GM18508 (cell line): Measurements from ENCODE around the gene SHANK1.
"Not testable (repeated sequence)": the region's sequence is repeated elsewhere in the genome, so short reads cannot be mapped to it uniquely, and the experiment has no call there.

Source experiments
- ATAC-seq: cut with Tn5 transposase; IDR thresholded peaks from one replicate; pipeline ENCODE4 v1.9.1; 2021; ENCODE audit warnings: moderate number of reproducible peaks; ENCODE audit not compliant: insufficient read depth, unreplicated experiment

The SHANK1 gene

DNA sequence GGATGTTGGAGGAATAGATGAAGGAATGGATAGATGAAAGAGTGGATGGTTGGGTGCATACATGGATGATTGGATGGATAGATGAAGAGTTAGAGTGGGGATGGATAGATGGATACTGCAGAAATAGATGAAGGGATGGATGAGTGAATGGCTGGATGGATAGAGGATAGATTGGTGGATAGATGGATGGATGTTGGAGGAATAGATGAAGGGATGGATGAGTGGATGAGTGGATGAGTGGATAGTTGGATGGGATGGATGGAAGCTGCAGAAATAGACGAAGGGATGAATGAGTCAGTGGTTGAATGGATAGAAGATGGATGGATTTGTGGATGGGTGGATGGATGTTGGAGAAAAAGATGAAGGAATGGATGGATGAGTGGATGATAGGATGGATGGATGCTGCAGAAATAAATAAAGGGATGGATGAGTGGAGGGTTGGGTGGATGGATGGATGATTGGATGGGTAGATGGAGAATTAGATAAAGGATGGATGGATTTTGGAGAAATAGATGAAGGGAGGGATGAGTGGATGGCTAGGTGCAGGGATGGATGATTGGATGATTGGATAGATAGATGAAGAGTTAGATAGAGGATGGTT lies 75.2 kb downstream of the SHANK1 start:
- no peak for ATAC-seq

DNA sequence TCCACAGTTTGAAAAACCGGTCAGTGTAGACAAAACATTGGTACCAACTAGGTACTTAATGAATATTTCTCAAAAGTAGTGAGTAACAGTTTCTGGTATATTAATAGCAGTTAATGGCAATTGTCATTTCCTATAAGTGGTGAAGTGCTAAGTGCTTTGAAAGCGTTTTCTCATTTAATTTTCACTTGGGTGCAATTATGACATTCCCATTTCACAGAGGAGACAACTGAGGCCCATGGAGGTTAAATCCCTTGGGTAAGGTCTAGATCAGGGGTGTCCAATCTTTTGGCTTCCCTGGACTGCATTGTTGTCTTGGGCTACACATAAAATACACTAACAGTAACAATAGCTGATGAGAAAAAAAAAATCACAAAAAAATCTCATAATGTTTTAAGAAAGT lies 79.2 kb downstream of the SHANK1 start:
- ATAC-seq, result no peak

DNA sequence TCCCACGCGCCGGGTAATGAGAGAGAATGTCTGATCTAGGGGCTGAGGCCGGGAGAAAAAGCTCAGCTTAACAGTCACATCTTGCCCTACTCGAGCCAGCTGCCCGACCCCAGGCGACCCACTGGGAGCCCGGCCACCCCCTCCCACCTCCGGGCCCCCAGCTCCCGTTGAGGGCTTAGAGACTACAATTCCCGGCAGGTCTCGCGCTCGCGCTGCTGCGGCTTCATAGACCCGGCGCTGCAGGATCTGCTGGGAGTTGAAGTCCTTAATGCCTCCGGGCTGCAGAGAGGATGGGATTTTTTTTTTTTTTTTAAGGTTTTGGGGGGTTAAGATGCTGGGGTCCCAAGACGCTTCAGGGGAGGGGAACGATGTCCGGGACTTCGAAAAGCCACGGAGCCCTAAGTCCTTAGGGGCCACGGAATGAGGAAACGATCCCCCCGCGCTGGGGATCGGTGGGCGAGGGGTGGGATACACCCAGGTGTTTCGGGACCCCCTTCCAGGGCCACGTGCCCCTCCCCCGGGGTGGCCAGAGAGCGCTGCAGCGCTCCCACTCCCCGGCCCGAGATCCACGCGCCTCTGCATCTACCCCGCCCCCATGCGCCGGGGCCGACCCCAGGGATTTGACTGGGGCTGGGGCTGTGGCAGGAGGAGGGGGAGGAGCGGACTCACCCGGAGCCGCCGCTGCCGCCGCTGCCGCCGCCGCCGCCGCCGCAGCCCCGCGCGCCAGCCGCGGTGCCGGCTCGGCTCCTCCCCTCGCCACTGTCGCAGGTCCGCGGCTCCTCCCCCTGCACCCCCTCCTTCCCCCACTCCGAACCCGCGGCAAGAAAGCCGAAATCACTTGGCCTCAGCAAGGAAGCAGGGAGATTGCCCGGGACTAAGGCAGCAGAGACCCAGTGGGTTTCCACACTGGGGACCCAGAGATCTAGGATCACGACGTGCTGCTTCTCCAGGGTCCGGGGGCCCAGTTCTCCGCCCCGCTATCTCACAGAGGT lies 80.2 kb downstream of the SHANK1 start, which contains the start of gene SYT3:
Gene SYT3 (minus strand): TSS at position 761 of the 992 bp plus-strand sequence. CDS start 2,470 bp downstream, outside the sequence.
- no peak for ATAC-seq

DNA sequence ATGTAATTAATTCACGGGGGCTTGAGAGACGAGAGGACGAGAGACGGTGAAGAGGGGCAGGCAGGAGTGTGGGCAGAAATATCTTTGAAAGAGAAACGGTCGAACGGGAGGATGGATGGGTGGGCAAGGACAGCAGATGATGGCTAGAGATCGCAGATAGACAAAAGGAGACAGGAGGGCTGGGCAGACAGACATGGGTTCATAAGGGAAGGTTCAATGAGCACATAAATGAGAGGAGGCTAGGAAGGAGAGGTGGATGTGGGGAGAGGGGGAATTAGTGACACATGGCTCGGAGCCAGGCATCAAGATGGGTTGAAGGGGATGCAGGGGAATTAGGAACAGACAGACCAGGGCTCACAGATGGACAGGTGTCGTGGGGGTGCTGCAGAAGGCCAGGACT lies 81.0 kb downstream of the SHANK1 start:
- no peak for ATAC-seq

DNA sequence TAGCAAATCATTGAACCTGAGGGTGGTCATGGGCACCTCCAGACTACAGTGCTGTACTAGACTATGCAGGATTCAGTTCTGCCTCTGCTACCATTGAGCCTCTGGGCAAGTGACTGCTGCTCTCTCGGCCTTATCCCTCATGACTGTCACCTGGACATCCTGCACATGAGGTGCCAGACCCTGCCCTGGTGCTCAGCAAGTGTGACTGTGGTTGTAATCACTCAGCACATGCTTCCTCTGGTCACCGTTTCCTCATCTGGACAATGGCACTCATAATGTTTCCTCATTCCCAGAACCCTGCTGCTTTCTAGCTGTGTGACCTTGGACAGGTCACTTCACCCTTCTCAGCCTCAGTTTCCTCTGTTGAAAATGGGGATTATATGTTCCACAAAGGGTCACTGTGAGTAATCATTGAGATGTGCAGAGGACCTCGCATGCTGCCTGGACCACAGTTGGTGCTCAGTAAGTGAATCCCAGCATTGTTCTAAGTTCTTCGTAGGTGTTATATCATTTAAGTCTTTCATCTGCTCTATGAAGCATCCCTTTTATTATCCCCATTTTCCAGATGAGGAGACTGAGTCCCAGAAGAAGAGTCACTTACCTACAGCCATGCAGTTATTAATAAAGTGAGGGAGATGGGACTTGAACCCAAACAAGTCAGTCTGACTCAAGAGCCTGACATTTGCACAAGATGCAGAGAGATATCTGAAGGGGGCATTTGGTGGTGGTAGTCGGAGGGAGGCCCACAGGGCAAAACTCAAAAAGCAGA lies 83.1 kb downstream of the SHANK1 start:
- no peak for ATAC-seq

DNA sequence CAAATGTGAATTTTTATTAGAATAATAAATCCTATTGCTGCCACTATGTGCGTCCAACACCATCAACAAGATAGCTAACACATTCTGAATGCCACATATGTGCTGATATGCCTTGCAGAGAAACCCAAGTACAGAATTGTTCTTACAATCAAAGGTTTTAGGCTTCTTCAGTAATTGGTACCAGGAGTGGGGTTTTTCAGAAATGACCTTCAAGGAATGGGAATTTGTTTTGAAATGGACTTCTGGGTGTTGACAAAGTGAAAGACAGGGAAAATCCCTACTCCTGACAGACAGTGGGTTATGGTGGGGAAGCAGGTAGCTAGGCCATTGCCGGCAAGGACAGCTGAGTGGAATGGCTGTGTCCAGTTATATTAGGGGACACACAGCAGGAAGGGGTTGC lies 85.6 kb downstream of the SHANK1 start:
- ATAC-seq, result no peak

DNA sequence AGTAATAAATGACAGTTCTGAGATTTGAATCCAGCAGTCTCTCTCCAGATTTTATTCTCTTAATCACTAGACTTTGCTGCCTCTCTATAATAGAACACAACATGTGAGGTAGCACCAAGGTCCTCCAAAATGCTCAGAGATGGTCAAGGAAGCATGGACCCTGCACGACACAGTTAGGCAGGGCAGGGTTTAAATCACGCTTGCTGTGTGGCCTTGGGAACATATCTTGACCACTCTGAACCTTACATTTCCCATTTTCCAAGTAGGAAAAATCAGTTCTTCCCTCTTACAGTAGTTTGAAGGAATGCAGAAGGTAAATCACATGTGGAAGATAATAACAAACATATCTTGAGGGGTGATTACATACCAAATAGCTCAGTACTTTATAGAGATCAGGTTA lies 86.2 kb downstream of the SHANK1 start:
- ATAC-seq, result no peak

DNA sequence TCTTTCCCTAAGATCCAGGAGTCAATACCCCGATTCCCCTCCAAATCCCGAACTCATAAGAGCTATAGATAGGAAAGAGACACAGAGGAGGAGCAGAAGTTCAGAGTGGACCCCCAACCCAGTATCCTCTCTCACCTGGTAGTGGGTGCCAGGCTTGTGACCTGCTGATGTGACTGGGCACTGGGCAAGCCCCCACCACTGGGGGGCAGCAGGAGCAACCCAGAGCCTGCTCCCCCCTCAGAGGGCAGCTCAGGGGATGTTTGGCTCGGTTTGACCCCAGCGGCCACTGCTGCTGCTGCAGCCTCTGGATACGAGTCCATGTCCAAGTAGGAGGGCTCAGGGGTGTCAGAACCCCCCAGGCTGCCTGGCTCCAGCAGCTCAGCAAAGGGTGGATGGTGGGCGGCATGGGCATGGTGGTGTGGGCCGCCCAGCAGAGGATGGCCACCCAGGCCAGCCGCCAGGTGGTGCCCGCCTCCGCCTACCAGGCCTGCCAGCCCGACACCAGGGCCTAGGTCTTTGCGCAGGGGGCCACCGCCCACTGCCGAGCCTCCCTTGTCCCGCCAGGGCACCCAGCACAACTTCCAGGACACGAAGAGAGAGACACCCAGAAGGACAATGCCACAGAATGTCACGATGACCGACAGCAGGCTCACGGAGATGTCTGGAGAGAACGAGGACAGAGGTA lies 87.3 kb downstream of the SHANK1 start:
- ATAC-seq, result no peak

DNA sequence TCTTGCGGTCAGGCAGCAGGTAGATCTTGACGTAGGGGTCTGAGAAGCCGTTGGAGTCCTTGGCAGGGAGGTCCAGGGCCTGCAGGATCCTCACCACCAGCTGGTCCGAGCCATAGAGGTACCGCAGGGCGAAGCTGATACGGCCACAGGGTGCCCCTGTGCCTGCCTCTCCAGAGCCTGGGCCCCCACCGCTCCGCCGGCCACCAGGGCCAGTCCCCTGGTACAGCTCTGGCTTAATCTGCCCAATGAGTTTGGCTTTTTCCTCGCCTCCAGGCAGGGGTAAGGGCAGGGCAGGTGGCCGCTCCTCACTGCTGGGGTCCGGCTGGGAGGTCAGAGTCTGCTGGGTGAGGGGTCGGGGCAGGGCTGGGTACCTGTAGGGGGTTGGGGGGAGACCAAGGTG lies 89.8 kb downstream of the SHANK1 start:
- ATAC-seq, result no peak

DNA sequence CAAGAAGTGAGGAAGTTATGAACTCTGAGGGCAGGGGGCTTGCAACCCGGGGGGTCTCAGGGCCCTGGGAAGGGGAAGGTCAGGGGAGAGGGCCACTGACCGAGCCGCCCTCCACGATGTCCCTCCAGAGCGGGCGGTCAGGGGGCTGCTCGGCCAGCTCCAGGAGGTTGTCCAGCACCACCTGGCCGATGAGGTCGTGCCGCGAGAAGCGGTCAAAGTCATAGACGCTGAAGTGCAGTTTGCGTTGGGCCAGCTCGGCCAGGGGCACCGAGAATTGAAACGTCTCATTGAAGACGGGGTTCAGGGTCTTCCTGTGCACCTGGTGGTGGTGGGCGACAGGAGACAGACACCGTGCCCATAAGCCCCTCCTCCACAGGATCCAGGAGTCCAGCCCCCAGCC lies 90.4 kb downstream of the SHANK1 start:
- ATAC-seq, result no peak

DNA sequence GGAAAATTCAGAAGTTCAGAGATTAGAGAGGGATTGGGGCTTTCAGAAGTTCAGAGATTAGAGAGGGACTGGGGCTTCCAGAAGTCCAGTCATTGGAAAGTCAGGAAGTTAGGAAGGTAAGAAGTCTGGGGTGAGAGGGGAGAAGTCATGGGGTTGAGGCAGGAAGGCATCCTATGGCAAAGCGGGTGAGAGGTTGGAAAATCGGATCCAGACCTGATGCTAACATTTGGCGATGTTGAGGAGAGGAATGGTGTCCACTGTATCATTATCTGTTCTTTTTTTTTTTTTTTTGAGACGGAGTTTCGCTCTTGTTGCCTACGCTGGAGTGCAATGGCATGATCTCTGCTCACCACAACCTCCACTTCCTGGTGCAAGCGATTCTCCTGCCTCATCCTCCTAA lies 91.1 kb downstream of the SHANK1 start:
- no peak for ATAC-seq

DNA sequence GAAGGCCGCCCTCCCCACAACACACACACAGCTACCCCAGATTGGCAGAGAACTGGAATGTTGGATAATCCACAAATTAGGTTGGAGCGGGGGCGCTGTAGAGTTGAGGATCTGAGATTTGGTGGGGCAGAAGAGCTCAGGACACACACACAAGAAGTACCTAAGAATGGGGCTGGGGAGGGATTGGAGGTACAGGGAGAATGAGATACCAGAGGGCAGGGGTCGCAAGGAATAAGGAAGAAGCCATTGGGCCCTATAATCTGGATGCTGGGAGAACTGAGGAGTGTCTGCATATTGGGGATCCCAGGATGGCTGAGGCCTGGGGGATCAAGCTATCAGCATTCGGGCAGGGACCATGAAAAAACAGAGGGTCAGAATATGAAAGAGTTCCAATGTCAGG lies 91.5 kb downstream of the SHANK1 start:
- no peak for ATAC-seq

DNA sequence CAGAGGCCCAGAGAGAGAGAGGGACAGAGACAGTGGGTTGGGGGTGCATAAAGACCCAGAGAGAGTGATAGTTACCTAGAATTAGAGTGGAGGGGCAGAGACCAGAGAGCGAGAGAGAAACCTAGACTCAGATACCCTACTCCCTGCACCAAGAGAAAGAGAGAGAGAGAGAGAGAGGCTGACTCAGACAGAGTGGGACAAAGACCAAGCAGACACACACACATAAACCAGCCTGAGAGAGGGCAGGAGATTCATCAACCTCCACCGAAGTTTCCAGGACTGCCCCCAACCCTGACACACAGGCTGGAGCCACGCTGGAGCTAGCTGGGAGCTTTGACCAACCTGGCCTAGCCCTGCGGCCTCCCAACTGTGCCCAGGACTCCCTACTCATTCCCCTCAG lies 92.8 kb downstream of the SHANK1 start:
- no peak for ATAC-seq

DNA sequence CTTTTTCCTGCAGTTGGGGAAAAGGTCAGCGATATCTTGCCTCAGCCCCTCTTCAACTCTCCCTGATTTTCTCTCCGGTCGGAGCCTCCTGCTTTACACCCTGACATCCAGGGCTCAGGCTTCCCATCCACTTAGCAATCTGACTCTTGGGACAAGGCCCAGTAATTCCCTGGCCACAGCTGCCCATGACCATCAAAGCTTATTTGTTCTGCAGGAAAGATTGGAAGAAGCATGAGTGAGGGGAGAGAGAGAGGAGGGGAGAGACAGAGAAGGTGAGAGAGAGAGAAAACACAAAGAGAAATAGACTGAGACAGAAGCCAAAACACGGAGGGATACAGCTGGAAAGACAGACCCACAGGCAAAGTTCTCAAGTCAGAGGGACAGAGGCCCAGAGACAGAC lies 93.6 kb downstream of the SHANK1 start:
- ATAC-seq, result no peak

DNA sequence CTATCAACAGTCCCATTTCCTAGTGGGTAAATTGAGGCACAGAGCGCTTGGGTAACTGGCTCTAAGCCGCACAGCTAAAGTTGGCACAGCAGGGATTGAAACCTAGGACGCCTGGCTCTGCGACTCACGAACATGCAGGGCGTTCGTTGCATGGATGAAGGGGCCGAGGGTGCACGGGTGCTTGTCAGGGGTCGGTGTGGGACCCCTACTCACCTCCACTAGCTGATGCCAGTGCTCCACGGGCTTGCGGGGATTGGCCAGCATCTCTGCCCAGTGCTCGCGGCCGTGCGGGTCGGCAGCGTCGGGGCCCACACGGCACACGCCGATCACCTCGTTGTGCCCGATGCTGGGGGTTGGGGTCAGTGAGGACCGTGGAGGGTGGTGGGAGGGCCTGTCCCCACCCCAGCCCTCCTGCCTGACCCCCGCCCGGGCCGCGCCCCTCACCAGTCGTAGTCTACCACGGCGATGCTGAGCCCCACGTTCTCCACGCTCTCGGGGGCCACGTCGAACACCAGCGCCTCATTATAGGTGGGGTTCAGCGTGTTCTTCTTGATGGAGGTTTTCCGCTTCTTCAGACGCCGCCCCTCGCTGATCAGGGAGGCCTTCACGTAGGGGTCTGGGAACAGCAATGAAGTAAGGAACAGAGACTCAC lies 94.5 kb downstream of the SHANK1 start:
- ATAC-seq, result no peak

DNA sequence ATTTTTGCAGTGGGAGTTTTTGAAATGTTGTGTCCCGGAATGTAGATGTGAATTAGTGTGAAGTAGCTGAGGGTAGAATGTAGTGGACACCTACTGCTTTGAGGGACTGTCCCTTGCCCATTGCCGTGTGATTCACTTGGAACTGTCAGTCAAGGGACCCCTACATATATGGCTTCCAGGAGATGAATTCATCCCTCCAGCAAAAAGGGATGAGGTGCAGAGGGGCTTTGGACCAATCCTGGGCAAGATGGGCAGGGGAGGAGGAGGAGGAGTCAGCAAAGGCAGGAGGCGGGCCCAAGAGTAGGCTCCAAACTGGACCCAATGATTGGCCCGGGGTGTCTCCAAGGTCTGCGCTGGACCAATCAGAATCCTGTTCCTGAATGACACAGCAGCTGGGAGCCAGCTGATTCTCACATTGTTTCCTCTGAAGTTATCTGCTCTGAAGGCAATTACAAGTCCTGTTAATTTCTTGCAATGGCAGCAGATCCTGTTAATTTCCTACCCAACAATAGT lies 99.2 kb downstream of the SHANK1 start:
- ATAC-seq, result not testable (repeated sequence)

DNA sequence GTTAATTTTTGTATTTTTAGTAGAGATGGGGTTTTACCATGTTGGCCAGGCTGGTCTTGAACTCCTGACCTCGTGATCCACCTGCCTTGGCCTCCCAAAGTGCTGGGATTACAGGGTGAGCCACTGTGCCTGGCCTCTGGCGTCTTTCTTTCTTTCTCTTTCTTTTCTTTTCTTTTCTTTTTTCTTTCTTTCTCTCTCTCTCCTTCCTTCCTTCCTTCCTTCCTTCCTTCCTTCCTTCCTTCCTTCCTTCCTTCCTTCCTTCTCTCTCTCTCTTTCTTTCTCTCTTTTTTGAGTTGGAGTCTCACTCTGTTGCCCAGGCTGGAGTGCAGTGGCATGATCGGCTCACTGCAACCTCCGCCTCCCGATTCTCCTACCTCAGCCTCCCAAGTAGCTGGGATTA lies 100.4 kb downstream of the SHANK1 start:
- ATAC-seq, result not testable (repeated sequence)

DNA sequence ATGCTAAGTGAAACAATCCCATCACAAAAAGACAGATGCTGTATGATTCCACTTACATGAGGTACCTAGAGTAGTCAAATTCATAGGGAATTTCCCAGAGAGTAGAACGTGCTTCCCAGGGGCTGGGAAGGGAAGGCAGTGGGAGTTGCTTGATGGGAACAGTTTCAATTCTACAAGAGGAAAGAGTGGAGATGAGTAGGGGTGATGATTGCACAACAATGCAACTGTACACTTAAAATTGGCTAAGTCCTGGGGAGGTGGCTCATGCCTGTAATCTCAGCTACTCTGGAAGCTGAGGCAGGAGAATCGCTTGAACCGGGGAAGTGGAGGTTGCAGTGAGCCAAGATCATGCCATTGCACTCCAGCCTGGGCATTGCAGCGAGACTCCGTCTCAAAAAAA lies 101.2 kb downstream of the SHANK1 start:
- ATAC-seq, result not testable (repeated sequence)
